Fibroblast of skin of back (primary cell): ENCODE measurements around the gene DYRK3.
"Not testable (repeated sequence)": the region's sequence is repeated elsewhere in the genome, so short reads cannot be mapped to it uniquely, and the experiment has no call there.

Source experiments
- DNase-seq: peaks from one replicate; pipeline ENCODE4 v3.0.0-alpha.2; 2013

The DYRK3 gene

GRCh38 chr1:206631085-206631509 is 4.2 kb upstream of the DYRK3 start:
- peak; percentile 88 for DNase-seq

- DNase-seq: peak; percentile 53
Measured at GRCh38 chr1:206633708-206634121, 1.6 kb upstream of the DYRK3 start.

GRCh38 chr1:206634365-206635079 is 814 bp upstream of the DYRK3 start:
- DNase-seq: peak; percentile 89

GRCh38 chr1:206635978-206636345 is 626 bp downstream of the DYRK3 start:
- no peak for DNase-seq

GRCh38 chr1:206636671-206637070 is 1.3 kb downstream of the DYRK3 start:
- DNase-seq: no peak

- no peak for DNase-seq
Measured at GRCh38 chr1:206637605-206638004, 2.3 kb downstream of the DYRK3 start.

GRCh38 chr1:206642074-206642473 is 6.7 kb downstream of the DYRK3 start:
- DNase-seq: not testable (repeated sequence)

GRCh38 chr1:206643118-206643698 is 7.9 kb downstream of the DYRK3 start:
- no peak for DNase-seq

- DNase-seq: no peak
Measured at GRCh38 chr1:206646504-206646903, 11.2 kb downstream of the DYRK3 start.

GRCh38 chr1:206647224-206647623 is 11.9 kb downstream of the DYRK3 start:
- DNase-seq: no peak

GRCh38 chr1:206649261-206649921 is 14.1 kb downstream of the DYRK3 start:
- DNase-seq: no peak

- no peak for DNase-seq
Measured at GRCh38 chr1:206651014-206651413, 15.7 kb downstream of the DYRK3 start.

GRCh38 chr1:206651958-206652890 is 16.9 kb downstream of the DYRK3 start:
- DNase-seq: peak; percentile 22

GRCh38 chr1:206653715-206654459 is 18.6 kb downstream of the DYRK3 start:
- DNase-seq: no peak

- DNase-seq: no peak
Measured at GRCh38 chr1:206654828-206655227, 19.5 kb downstream of the DYRK3 start.

- no peak for DNase-seq
Measured at GRCh38 chr1:206655471-206655882, 20.1 kb downstream of the DYRK3 start.

GRCh38 chr1:206656936-206657335 is 21.6 kb downstream of the DYRK3 start:
- DNase-seq: no peak

- DNase-seq: no peak
Measured at GRCh38 chr1:206657751-206658150, 22.4 kb downstream of the DYRK3 start.

GRCh38 chr1:206658264-206658980 is 23.1 kb downstream of the DYRK3 start:
- no peak for DNase-seq

GRCh38 chr1:206658981-206659273 is 23.6 kb downstream of the DYRK3 start:
- DNase-seq: no peak

- no peak for DNase-seq
Measured at GRCh38 chr1:206660136-206660535, 24.8 kb downstream of the DYRK3 start.
